ENCODE results near the gene XRRA1. TPM values are rescaled to one million over a fixed set of nuclear protein-coding genes. Genes with fewer than 3 reads are reported as not detected.

Gene XRRA1
- polyA plus RNA-seq, 3 donors: 1.2 to 3.6 (median 3.5) TPM

GRCh38 chr11:74842967-74843366 is 105.9 kb downstream of the XRRA1 start:
- Histone ChIP-seq H3K4me1 (ENCODE audit: control insufficient read depth in 1 of 2, insufficient read depth in 2 of 2, low read length in 2 of 2) (peaks cover 9 to 10% of the 10 kb centered on the region in 2 donors), H3K4me2 (replicated peaks; ENCODE audit: extremely low read depth, low read length, poor library complexity, severe bottlenecking) (no peak overlapping the region), H3K79me2 (ENCODE audit: insufficient read depth, low read length) (no peaks in the 10 kb centered on the region), H3K4me3 (replicated peaks in 1 of 3; ENCODE audit: low read depth in 2 of 3, low read length in 3 of 3) (no peak overlapping the region), H3K27ac (ENCODE audit: low read depth in 1 of 2, low read length in 2 of 2) (no peak overlapping the region), H3K9me3 (replicated peaks in 1 of 2; ENCODE audit: control insufficient read depth in 1 of 2, insufficient read depth in 1 of 2, low read length in 2 of 2) (no peaks in the 10 kb centered on the region), H4K20me1 (ENCODE audit: insufficient read depth, low read length) (peaks cover 9% of the 10 kb centered on the region), H3K9ac (ENCODE audit: insufficient read depth, low read length, poor library complexity, severe bottlenecking) (no peak overlapping the region), H3K27me3 (ENCODE audit: control insufficient read depth in 2 of 2, insufficient read depth in 2 of 2, low read length in 2 of 2) (no peaks in the 10 kb centered on the region), H2AFZ (ENCODE audit: insufficient read depth, low read depth, low read length, poor library complexity, severe bottlenecking) (no peak overlapping the region), H3K36me3 (replicated peaks in 1 of 2; ENCODE audit: control insufficient read depth in 1 of 2, insufficient read depth in 2 of 2, low read length in 2 of 2) (peaks cover 5 to 58% of the 10 kb centered on the region in 2 donors)
- no peak for DNase-seq
- no peak overlapping the region for H3K4me3 Mint-ChIP-seq
- peaks cover 23% of the 10 kb centered on the region for H3K4me1 Mint-ChIP-seq
- H3K9me3 Mint-ChIP-seq: no peaks in the 10 kb centered on the region
- H3K27me3 Mint-ChIP-seq (ENCODE audit: low read depth in 3 of 3): peaks cover 0 to 5% (median 0%) of the 10 kb centered on the region in 3 donors
- no peak overlapping the region for H3K27ac Mint-ChIP-seq
- intact Hi-C loops (cut with micrococcal nuclease): no loop called here
- TF ChIP-seq, protein P1, sequence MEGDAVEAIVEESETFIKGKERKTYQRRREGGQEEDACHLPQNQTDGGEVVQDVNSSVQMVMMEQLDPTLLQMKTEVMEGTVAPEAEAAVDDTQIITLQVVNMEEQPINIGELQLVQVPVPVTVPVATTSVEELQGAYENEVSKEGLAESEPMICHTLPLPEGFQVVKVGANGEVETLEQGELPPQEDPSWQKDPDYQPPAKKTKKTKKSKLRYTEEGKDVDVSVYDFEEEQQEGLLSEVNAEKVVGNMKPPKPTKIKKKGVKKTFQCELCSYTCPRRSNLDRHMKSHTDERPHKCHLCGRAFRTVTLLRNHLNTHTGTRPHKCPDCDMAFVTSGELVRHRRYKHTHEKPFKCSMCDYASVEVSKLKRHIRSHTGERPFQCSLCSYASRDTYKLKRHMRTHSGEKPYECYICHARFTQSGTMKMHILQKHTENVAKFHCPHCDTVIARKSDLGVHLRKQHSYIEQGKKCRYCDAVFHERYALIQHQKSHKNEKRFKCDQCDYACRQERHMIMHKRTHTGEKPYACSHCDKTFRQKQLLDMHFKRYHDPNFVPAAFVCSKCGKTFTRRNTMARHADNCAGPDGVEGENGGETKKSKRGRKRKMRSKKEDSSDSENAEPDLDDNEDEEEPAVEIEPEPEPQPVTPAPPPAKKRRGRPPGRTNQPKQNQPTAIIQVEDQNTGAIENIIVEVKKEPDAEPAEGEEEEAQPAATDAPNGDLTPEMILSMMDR (IDR thresholded peaks at IDR 0.05): no peak
- peaks cover 64 to 80% of the 10 kb centered on the region in 2 donors for H3K36me3 Mint-ChIP-seq
- WGBS (ENCODE audit: insufficient coverage): 95% methylated on average over 13 of the region's 13 CpGs

DNA sequence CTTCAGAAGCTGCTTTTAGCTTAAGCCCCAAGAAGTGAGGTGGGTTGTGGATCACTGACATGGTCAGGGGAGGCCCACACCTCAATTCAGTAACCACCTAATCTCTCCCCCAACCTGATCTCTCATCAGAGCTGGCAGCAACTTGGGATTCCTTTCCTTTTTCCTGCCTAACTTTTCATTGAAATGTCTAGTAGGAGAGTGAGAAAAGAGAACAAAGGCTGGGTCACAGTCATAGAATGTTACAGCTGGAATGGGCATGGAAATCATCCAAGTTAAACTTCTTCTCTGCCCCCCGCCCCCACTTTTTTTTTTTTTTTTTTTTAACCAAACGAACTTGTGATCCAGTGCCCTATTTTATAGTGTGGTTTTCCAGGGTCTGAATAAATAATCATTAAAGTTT is 108.4 kb downstream of the XRRA1 start:
- Histone ChIP-seq H3K4me2 (replicated peaks; ENCODE audit: extremely low read depth, low read length, poor library complexity, severe bottlenecking) (no peak overlapping the region), H3K27me3 (ENCODE audit: control insufficient read depth in 2 of 2, insufficient read depth in 2 of 2, low read length in 2 of 2) (no peaks in the 10 kb centered on the region), H2AFZ (ENCODE audit: insufficient read depth, low read depth, low read length, poor library complexity, severe bottlenecking) (no peak overlapping the region), H3K4me1 (ENCODE audit: control insufficient read depth in 1 of 2, insufficient read depth in 2 of 2, low read length in 2 of 2) (no peaks in the 10 kb centered on the region), H3K9me3 (replicated peaks in 1 of 2; ENCODE audit: control insufficient read depth in 1 of 2, insufficient read depth in 1 of 2, low read length in 2 of 2) (no peaks in the 10 kb centered on the region), H3K79me2 (ENCODE audit: insufficient read depth, low read length) (no peaks in the 10 kb centered on the region), H3K9ac (ENCODE audit: insufficient read depth, low read length, poor library complexity, severe bottlenecking) (no peak overlapping the region), H3K27ac (ENCODE audit: low read depth in 1 of 2, low read length in 2 of 2) (no peak overlapping the region), H3K4me3 (replicated peaks in 1 of 3; ENCODE audit: low read depth in 2 of 3, low read length in 3 of 3) (no peak overlapping the region), H4K20me1 (ENCODE audit: insufficient read depth, low read length) (peaks cover 9% of the 10 kb centered on the region), H3K36me3 (replicated peaks in 1 of 2; ENCODE audit: control insufficient read depth in 1 of 2, insufficient read depth in 2 of 2, low read length in 2 of 2) (peaks cover 30 to 81% of the 10 kb centered on the region in 2 donors)
- Mint-ChIP-seq H3K36me3 (peaks cover 80 to 88% of the 10 kb centered on the region in 2 donors), H3K4me1 (peaks cover 8% of the 10 kb centered on the region), H3K27me3 (ENCODE audit: low read depth in 3 of 3) (peaks cover 0 to 1% (median 1%) of the 10 kb centered on the region in 3 donors), H3K27ac (no peak overlapping the region), H3K4me3 (no peak overlapping the region), H3K9me3 (no peaks in the 10 kb centered on the region)
- DNase-seq: no peak
- WGBS (ENCODE audit: insufficient coverage): no CpG with 5 or more reads among the region's 2 CpGs
- TF ChIP-seq, protein P1 (IDR thresholded peaks at IDR 0.05): no peak
- intact Hi-C loops (cut with micrococcal nuclease): no loop called here
